H1 (cell line): ENCODE results near the gene CRBN. TPM values are rescaled to one million over a fixed set of nuclear protein-coding genes. Genes with fewer than 3 reads are reported as not detected.

Experiments
- CTCF ChIA-PET: fragments of 300-600 bp; sonication (Branson Sonifier 250); formaldehyde crosslinking; loops from one replicate; lab custom pipeline; 2021; ENCODE audit not compliant: partially characterized antibody; lab: Charles Lee
- POLR2A ChIA-PET: fragments of 300-600 bp; sonication (Branson Sonifier 250); formaldehyde crosslinking; loops from one replicate; lab custom pipeline; 2021; ENCODE audit warnings: inconsistent platforms; ENCODE audit not compliant: partially characterized antibody; lab: Charles Lee
- DNase-seq, 2 experiments: peaks; one replicate each; pipeline versions ENCODE4 v3.0.0 to v3.0.0-alpha.2; 2010 to 2022; ENCODE audit warnings: low spot score in 2 of 2, low read depth in 1 of 2, mixed read lengths in 1 of 2
- FAIRE-seq: peaks from 2 replicates; lab custom pipeline; 2011; peaks lifted over from hg19 to GRCh38; lab: Jason Lieb, UNC
- H2AFZ ChIP-seq: 2 replicates; pipeline ENCODE4 v1.8.1; 2012; ENCODE audit warnings: low read length, inconsistent platforms
- H2AK5ac ChIP-seq: 2 replicates; pipeline ENCODE4 v1.6.1; 2013; ENCODE audit warnings: low read depth, low read length
- H2BK120ac ChIP-seq: replicated peaks from 2 replicates; pipeline ENCODE3; 2013; ENCODE audit warnings: low read depth, low read length, inconsistent platforms
- H2BK12ac ChIP-seq: 2 replicates; pipeline ENCODE4 v1.6.1; 2013; ENCODE audit warnings: low read depth, low read length
- H2BK15ac ChIP-seq: 2 replicates; pipeline ENCODE4 v1.6.1; 2013; ENCODE audit warnings: low read length
- H2BK20ac ChIP-seq: 2 replicates; pipeline ENCODE4 v1.6.1; 2013; ENCODE audit warnings: low read length
- H2BK5ac ChIP-seq: 2 replicates; pipeline ENCODE4 v1.6.1; 2013; ENCODE audit warnings: low read depth, low read length
- H3K14ac ChIP-seq: 2 replicates; pipeline ENCODE4 v1.6.1; 2013; ENCODE audit warnings: inconsistent platforms; ENCODE audit not compliant: insufficient read length
- H3K18ac ChIP-seq: 2 replicates; pipeline ENCODE4 v1.6.1; 2013; ENCODE audit warnings: low read length; ENCODE audit errors: extremely low read depth
- H3K23ac ChIP-seq: 2 replicates; pipeline ENCODE4 v1.6.1; 2013; ENCODE audit warnings: inconsistent platforms; ENCODE audit not compliant: insufficient read length
- H3K23me2 ChIP-seq: 2 replicates; pipeline ENCODE4 v1.6.1; 2013; ENCODE audit warnings: low read depth, low read length
- H3K27ac ChIP-seq: 2 replicates; pipeline ENCODE4 v1.6.1; 2011; ENCODE audit warnings: low read depth, low read length, inconsistent platforms
- H3K27me3 ChIP-seq, 4 experiments: replicated peaks in 1 of 4; 1 replicate in 1 of 4; 2 replicates in 3 of 4; pipeline versions ENCODE4 v1.6.1 to v1.8.1; 2011 to 2013; ENCODE audit warnings: low read length in 3 of 4, mild to moderate bottlenecking in 3 of 4, inconsistent platforms in 2 of 4, mixed read lengths in 2 of 4, moderate library complexity in 1 of 4; ENCODE audit not compliant: control insufficient read depth in 3 of 4, insufficient read depth in 3 of 4; ENCODE audit errors: extremely low read depth in 1 of 4
- H3K36me3 ChIP-seq, 4 experiments: 2 replicates each; pipeline versions ENCODE4 v1.6.1 to v1.8.1; 2011 to 2013; ENCODE audit warnings: mild to moderate bottlenecking in 4 of 4, low read length in 3 of 4, moderate library complexity in 2 of 4, control low read depth in 1 of 4, inconsistent platforms in 1 of 4; ENCODE audit not compliant: insufficient read depth in 4 of 4, control insufficient read depth in 2 of 4
- H3K4ac ChIP-seq: replicated peaks from 2 replicates; pipeline ENCODE3; 2013; ENCODE audit warnings: low read length, low read depth, mixed read lengths, inconsistent platforms; ENCODE audit not compliant: insufficient read length
- H3K4me1 ChIP-seq, 4 experiments: replicated peaks in 1 of 4; 1 replicate in 1 of 4; 2 replicates in 3 of 4; pipeline versions ENCODE4 v1.6.1 to v1.8.1; 2011 to 2013; ENCODE audit warnings: low read length in 3 of 4, inconsistent platforms in 2 of 4, mixed read lengths in 1 of 4; ENCODE audit not compliant: insufficient read depth in 4 of 4, control insufficient read depth in 3 of 4
- H3K4me2 ChIP-seq, 2 experiments: 2 replicates each; pipeline versions ENCODE4 v1.6.1 to v1.8.1; 2011 to 2013; ENCODE audit warnings: low read depth in 2 of 2, low read length in 2 of 2, control low read depth in 1 of 2, inconsistent platforms in 1 of 2, mild to moderate bottlenecking in 1 of 2; ENCODE audit not compliant: insufficient read depth in 1 of 2
- H3K4me3 ChIP-seq, 4 experiments: fragments of 200-600, 300-600 bp in 1 of 4; sonication (generic), shearing (Covaris generic), sonication (Bioruptor Twin) in 1 of 4; 2 replicates each; pipeline versions ENCODE4 v1.5.1 to v1.8.1; 2011 to 2016; ENCODE audit warnings: low read length in 4 of 4, low read depth in 3 of 4, control low read depth in 2 of 4, inconsistent platforms in 2 of 4, mild to moderate bottlenecking in 2 of 4, mixed read lengths in 1 of 4, moderate library complexity in 1 of 4; ENCODE audit not compliant: insufficient read depth in 2 of 4; ENCODE audit errors: extremely low read depth in 1 of 4
- H3K56ac ChIP-seq: replicated peaks from 2 replicates; pipeline ENCODE3; 2013; ENCODE audit warnings: low read depth, mild to moderate bottlenecking, mixed read lengths, low read length, inconsistent platforms; ENCODE audit not compliant: insufficient read length
- H3K79me1 ChIP-seq: 2 replicates; pipeline ENCODE4 v1.6.1; 2013; ENCODE audit warnings: low read depth, low read length, control low read depth
- H3K79me2 ChIP-seq, 2 experiments: 2 replicates each; pipeline versions ENCODE4 v1.6.1 to v1.8.1; 2012 to 2013; ENCODE audit warnings: low read length in 2 of 2, mild to moderate bottlenecking in 2 of 2, inconsistent platforms in 1 of 2; ENCODE audit not compliant: insufficient read depth in 2 of 2, control insufficient read depth in 1 of 2
- H3K9ac ChIP-seq, 4 experiments: replicated peaks in 1 of 4; 1 replicate in 1 of 4; 2 replicates in 3 of 4; pipeline versions ENCODE4 v1.6.1 to v1.8.1; 2011 to 2013; ENCODE audit warnings: low read depth in 3 of 4, low read length in 3 of 4, control low read depth in 2 of 4, mild to moderate bottlenecking in 2 of 4, moderate library complexity in 2 of 4, inconsistent platforms in 1 of 4; ENCODE audit errors: extremely low read depth in 1 of 4
- H3K9me3 ChIP-seq, 2 experiments: 2 replicates each; pipeline versions ENCODE4 v1.6.1 to v1.8.1; 2012 to 2013; ENCODE audit warnings: mild to moderate bottlenecking in 2 of 2, moderate library complexity in 2 of 2, control low read depth in 1 of 2, inconsistent platforms in 1 of 2, low read depth in 1 of 2, low read length in 1 of 2, mixed read lengths in 1 of 2; ENCODE audit not compliant: insufficient read depth in 2 of 2
- H4K20me1 ChIP-seq, 2 experiments: replicated peaks in 1 of 2; 2 replicates each; pipeline versions ENCODE3 to v1.8.1; 2011 to 2013; ENCODE audit warnings: inconsistent platforms in 2 of 2, low read length in 2 of 2, mild to moderate bottlenecking in 1 of 2; ENCODE audit not compliant: insufficient read depth in 2 of 2, control insufficient read depth in 1 of 2
- H4K5ac ChIP-seq: 2 replicates; pipeline ENCODE4 v1.6.1; 2013; ENCODE audit warnings: low read length, low read depth, mixed read lengths, inconsistent platforms; ENCODE audit not compliant: insufficient read length
- H4K8ac ChIP-seq: 2 replicates; pipeline ENCODE4 v1.8.0; 2013; ENCODE audit warnings: mild to moderate bottlenecking, moderate library complexity, low read length, inconsistent platforms; ENCODE audit not compliant: insufficient read depth; ENCODE audit errors: extremely low read depth
- H4K91ac ChIP-seq: replicated peaks from 2 replicates; pipeline ENCODE3; 2013; ENCODE audit warnings: low read length, mixed read lengths, inconsistent platforms; ENCODE audit not compliant: insufficient read length
- ASH2L ChIP-seq: fragments of 200-600, 300-600 bp; sonication (generic); IDR thresholded peaks from one replicate; pipeline ENCODE4 v1.7.1; 2017; ENCODE audit warnings: low read length
- GTF2F1 ChIP-seq: IDR thresholded peaks from 2 replicates; pipeline ENCODE4 v1.6.1; 2012; ENCODE audit warnings: low read depth, low read length, improper control_type of control experiment, borderline replicate concordance
- WGBS, 2 experiments: shearing (Covaris generic) in 1 of 2; methylation state at CpG; one replicate each; pipeline versions ENCODE4 v1.1.6 to v1.1.7; 2013 to 2015; ENCODE audit warnings: low lambda C conversion rate in 2 of 2, mixed read lengths in 2 of 2, inconsistent platforms in 1 of 2, low coverage in 1 of 2, missing lambda C conversion rate in 1 of 2; ENCODE audit not compliant: insufficient replicate concordance in 2 of 2, insufficient coverage in 1 of 2, insufficient read length in 1 of 2; ENCODE audit errors: extremely low coverage in 1 of 2, missing lambda C conversion rate in 1 of 2; 5-methylcytosine and 5-hydroxymethylcytosine counted together
- polyA plus RNA-seq, 7 experiments: library from polyadenylated mRNA; depleted of rRNA in 3 of 7; stranded (reverse) in 5 of 7; unstranded in 2 of 7; fragments of >200 nt in 5 of 7; fragments of 200-250 nt in 2 of 7; gene quantifications; 1 replicate in 5 of 7; 2 replicates in 1 of 7; 4 replicates in 1 of 7; pipeline versions ENCODE4 v1.2.1 to v1.2.3, GENCODE V29; 2011 to 2013; ENCODE audit warnings: missing spikeins in 2 of 7, mixed read lengths in 2 of 7
- total RNA-seq: library from RNA; stranded (reverse); fragmentation: NEBNext Ultra II Directional; extraction: Animal tissue kit (Norgen Biotek cat#: 25700); gene quantifications from 2 replicates; pipeline ENCODE4 v1.2.1, GENCODE V29; 2021

Gene CRBN
- total and polyA plus RNA-seq, 2 of the 8 experiments (the other 6 are each of a cell fraction or from before 2014, with no cell fraction given), result 13.4 to 30.3 TPM

- Histone ChIP-seq H3K79me2 (no peaks in the 10 kb centered on the region), H3K9me3 (no peaks in the 10 kb centered on the region), H3K23me2 (no peaks in the 10 kb centered on the region), H2BK5ac (no peak overlapping the region), H3K27ac (no peak overlapping the region), H4K20me1 (no peaks in the 10 kb centered on the region), H2AK5ac (no peak overlapping the region), H3K18ac (no peak overlapping the region), H4K5ac (no peak overlapping the region), H2BK20ac (no peak overlapping the region), H3K79me1 (no peaks in the 10 kb centered on the region), H3K23ac (no peak overlapping the region), H4K91ac (no peak overlapping the region), H2AFZ (0 out of 2 replicates have a peak overlapping the region, but pooled peaks have one; percentile 60), H2BK15ac (no peak overlapping the region), H2BK120ac (no peak overlapping the region), H3K56ac (no peak overlapping the region), H4K8ac (no peak overlapping the region), H3K27me3 (peaks cover 0 to 3% (median 0%) of the 10 kb centered on the region in 4 experiments; a peak in 1 of 7 replicates), H3K36me3 (no peaks in the 10 kb centered on the region), H3K4me1 (no peaks in the 10 kb centered on the region), H2BK12ac (no peak overlapping the region), H3K4me2 (no peak overlapping the region), H3K14ac (no peak overlapping the region), H3K4ac (no peak overlapping the region), H3K4me3 (no peak overlapping the region), H3K9ac (no peak overlapping the region)
- WGBS, 2 experiments, result 89% methylated on average over 1 of the region's 1 CpG; no CpG with 5 or more reads in 1 of the 2 experiments
- ChIA-PET POLR2A (no interaction called here), CTCF (interaction anchor here (1.0 to 1.2 kb wide), 2 partner anchors 9 to 10 kb away, joined by 3 to 4 read pairs; no protein-coding TSS in a partner anchor)
- FAIRE-seq (no peak), DNase-seq (no peak)
- TF ChIP-seq GTF2F1 (no peak), ASH2L (no peak)
These were observed 10.5 kb upstream of the CRBN start for GRCh38 chr3:3189961-3190360.
